HCT116 (cell line): Measurements from ENCODE around the gene HIF1A.

Experiments used
- EZH2 ChIP-seq: fragments of 200-600 bp; sonication (generic); IDR thresholded peaks from 2 replicates; pipeline ENCODE4 v1.6.1; 2017; ENCODE audit warnings: antibody characterized with exemption, mixed run types
- FOSL1 ChIP-seq: IDR thresholded peaks from 2 replicates; pipeline ENCODE4 v1.6.1; 2012; ENCODE audit warnings: low read depth
- JUND ChIP-seq: IDR thresholded peaks from 2 replicates; pipeline ENCODE4 v1.6.1; 2012
- POLR2A ChIP-seq: IDR thresholded peaks from 2 replicates; pipeline ENCODE4 v1.7.0; 2011; ENCODE audit warnings: borderline replicate concordance; ENCODE audit not compliant: insufficient read depth, insufficient read length; ENCODE audit errors: extremely low read depth
- POLR2AphosphoS5 ChIP-seq: IDR thresholded peaks from 2 replicates; pipeline ENCODE4 v1.6.1; 2011; ENCODE audit warnings: mild to moderate bottlenecking, low read depth, low read length, moderate library complexity
- SIN3A ChIP-seq: IDR thresholded peaks from 2 replicates; pipeline ENCODE4 v1.6.1; 2012; ENCODE audit warnings: low read depth
- SP1 ChIP-seq: IDR thresholded peaks from 2 replicates; pipeline ENCODE4 v1.6.1; 2012; ENCODE audit warnings: low read depth
- YY1 ChIP-seq: IDR thresholded peaks from 2 replicates; pipeline ENCODE4 v1.6.1; 2011; ENCODE audit warnings: low read length, low read depth, moderate library complexity, mild to moderate bottlenecking; ENCODE audit not compliant: insufficient replicate concordance; ENCODE audit errors: extremely low read depth
- ZNF274 ChIP-seq: fragments of 200-500 bp; sonication (Bioruptor generic); IDR thresholded peaks from 2 replicates; pipeline ENCODE4 v1.6.1; 2014; ENCODE audit warnings: mild to moderate bottlenecking, low read depth, low read length, inconsistent platforms
- TF ChIP-seq, protein P1 (sequence below), 3 experiments: fragments of 200-600 bp in 1 of 3; sonication (generic) in 1 of 3; IDR thresholded peaks in 2 of 3; conservative IDR thresholded peaks in 1 of 3; 2 replicates each; pipeline ENCODE4 v1.5.1; 2012 to 2017; ENCODE audit warnings: low read depth in 2 of 3, low read length in 2 of 3, antibody characterized with exemption in 1 of 3, borderline replicate concordance in 1 of 3, control low read depth in 1 of 3, mild to moderate bottlenecking in 1 of 3, mixed read lengths in 1 of 3, mixed run types in 1 of 3, moderate library complexity in 1 of 3; ENCODE audit not compliant: insufficient read depth in 1 of 3
- TF ChIP-seq, protein P2 (sequence below): IDR thresholded peaks from 2 replicates; pipeline ENCODE4 v1.6.1; 2012
- TF ChIP-seq, protein P3 (sequence below): IDR thresholded peaks from 2 replicates; pipeline ENCODE4 v1.6.1; 2011; ENCODE audit warnings: mild to moderate bottlenecking, low read length, moderate library complexity; ENCODE audit not compliant: insufficient replicate concordance; ENCODE audit errors: extremely low read depth
- TF ChIP-seq, protein P4 (sequence below): IDR thresholded peaks from 2 replicates; pipeline ENCODE4 v1.6.1; 2012

DNA sequence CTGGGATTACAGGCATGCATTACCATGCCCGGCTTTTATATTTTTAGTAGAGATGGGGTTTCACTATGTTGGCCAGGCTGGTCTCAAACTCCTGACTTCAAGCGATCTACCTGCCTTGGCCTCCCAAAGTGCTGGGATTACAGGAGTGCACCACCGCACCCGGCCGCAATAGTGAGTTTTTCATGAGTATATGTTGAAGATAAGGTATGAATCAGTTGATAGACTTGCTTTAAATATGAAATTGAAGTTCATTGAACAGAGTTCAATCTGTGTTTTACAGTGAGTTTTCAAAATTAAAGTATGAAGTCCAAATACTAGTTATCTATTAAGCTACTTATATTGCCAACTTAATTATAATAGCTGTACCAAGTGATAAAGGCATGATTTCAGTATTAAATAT lies 102.0 kb downstream of the HIF1A start:
- TF ChIP-seq EZH2 = no peak
- no peak for TF ChIP-seq FOSL1
- TF ChIP-seq, protein P1, sequence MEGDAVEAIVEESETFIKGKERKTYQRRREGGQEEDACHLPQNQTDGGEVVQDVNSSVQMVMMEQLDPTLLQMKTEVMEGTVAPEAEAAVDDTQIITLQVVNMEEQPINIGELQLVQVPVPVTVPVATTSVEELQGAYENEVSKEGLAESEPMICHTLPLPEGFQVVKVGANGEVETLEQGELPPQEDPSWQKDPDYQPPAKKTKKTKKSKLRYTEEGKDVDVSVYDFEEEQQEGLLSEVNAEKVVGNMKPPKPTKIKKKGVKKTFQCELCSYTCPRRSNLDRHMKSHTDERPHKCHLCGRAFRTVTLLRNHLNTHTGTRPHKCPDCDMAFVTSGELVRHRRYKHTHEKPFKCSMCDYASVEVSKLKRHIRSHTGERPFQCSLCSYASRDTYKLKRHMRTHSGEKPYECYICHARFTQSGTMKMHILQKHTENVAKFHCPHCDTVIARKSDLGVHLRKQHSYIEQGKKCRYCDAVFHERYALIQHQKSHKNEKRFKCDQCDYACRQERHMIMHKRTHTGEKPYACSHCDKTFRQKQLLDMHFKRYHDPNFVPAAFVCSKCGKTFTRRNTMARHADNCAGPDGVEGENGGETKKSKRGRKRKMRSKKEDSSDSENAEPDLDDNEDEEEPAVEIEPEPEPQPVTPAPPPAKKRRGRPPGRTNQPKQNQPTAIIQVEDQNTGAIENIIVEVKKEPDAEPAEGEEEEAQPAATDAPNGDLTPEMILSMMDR (IDR thresholded peaks at IDR 0.05 in 2 of 3, conservative IDR thresholded peaks at IDR 0.05 in 1 of 3; ENCODE audit: borderline replicate concordance in 1 of 3, insufficient read depth in 1 of 3, low read depth in 2 of 3, low read length in 2 of 3) = no peak
- TF ChIP-seq SIN3A = no peak
- TF ChIP-seq, protein P2, sequence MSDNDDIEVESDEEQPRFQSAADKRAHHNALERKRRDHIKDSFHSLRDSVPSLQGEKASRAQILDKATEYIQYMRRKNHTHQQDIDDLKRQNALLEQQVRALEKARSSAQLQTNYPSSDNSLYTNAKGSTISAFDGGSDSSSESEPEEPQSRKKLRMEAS = no peak
- TF ChIP-seq POLR2A = no peak
- no peak for TF ChIP-seq JUND
- no peak for TF ChIP-seq ZNF274
- no peak for TF ChIP-seq POLR2AphosphoS5
- TF ChIP-seq, protein P3, sequence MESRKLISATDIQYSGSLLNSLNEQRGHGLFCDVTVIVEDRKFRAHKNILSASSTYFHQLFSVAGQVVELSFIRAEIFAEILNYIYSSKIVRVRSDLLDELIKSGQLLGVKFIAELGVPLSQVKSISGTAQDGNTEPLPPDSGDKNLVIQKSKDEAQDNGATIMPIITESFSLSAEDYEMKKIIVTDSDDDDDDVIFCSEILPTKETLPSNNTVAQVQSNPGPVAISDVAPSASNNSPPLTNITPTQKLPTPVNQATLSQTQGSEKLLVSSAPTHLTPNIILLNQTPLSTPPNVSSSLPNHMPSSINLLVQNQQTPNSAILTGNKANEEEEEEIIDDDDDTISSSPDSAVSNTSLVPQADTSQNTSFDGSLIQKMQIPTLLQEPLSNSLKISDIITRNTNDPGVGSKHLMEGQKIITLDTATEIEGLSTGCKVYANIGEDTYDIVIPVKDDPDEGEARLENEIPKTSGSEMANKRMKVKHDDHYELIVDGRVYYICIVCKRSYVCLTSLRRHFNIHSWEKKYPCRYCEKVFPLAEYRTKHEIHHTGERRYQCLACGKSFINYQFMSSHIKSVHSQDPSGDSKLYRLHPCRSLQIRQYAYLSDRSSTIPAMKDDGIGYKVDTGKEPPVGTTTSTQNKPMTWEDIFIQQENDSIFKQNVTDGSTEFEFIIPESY = no peak
- TF ChIP-seq, protein P4, sequence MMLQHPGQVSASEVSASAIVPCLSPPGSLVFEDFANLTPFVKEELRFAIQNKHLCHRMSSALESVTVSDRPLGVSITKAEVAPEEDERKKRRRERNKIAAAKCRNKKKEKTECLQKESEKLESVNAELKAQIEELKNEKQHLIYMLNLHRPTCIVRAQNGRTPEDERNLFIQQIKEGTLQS = no peak
- no peak for TF ChIP-seq SP1
- TF ChIP-seq YY1 = no peak
